DOHH2 (cell line): ENCODE results near the gene CEP131.

ENCODE experiments used
- H3F3A ChIP-seq: fragments of 200-600 bp; sonication (generic), shearing (Covaris generic); 2 replicates; pipeline ENCODE4 v1.6.0; 2016; ENCODE audit warnings: antibody characterized with exemption, mild to moderate bottlenecking; ENCODE audit not compliant: control insufficient read depth, insufficient read depth
- H3K27ac ChIP-seq: fragments of 200-600 bp; sonication (generic); 2 replicates; pipeline ENCODE4 v1.5.1; 2014; ENCODE audit warnings: low read depth, mild to moderate bottlenecking, low read length, moderate library complexity
- H3K27me3 ChIP-seq: fragments of 200-600 bp; sonication (generic); 2 replicates; pipeline ENCODE4 v1.6.1; 2014; ENCODE audit warnings: mild to moderate bottlenecking, low read length, mixed read lengths; ENCODE audit not compliant: control insufficient read depth
- H3K36me3 ChIP-seq: fragments of 200-600 bp; sonication (generic); 2 replicates; pipeline ENCODE4 v1.6.1; 2014; ENCODE audit warnings: mild to moderate bottlenecking, low read length, moderate library complexity, mixed read lengths; ENCODE audit not compliant: control insufficient read depth
- H3K4me1 ChIP-seq: fragments of 200-600 bp; sonication (generic); 2 replicates; pipeline ENCODE4 v1.6.1; 2014; ENCODE audit warnings: mild to moderate bottlenecking, low read length, mixed read lengths; ENCODE audit not compliant: control insufficient read depth
- H3K4me2 ChIP-seq: fragments of 200-600 bp; sonication (generic); 2 replicates; pipeline ENCODE4 v1.6.0; 2014; ENCODE audit warnings: mild to moderate bottlenecking, low read length, moderate library complexity
- H3K4me3 ChIP-seq: fragments of 200-600 bp; sonication (generic); 2 replicates; pipeline ENCODE4 v1.5.1; 2014; ENCODE audit warnings: mild to moderate bottlenecking, low read length, mixed read lengths
- H3K79me2 ChIP-seq: fragments of 200-600 bp; sonication (generic); 2 replicates; pipeline ENCODE4 v1.6.1; 2014; ENCODE audit warnings: mild to moderate bottlenecking, low read length, mixed read lengths; ENCODE audit not compliant: control insufficient read depth
- H3K9me2 ChIP-seq: fragments of 200-600 bp; sonication (generic); replicated peaks from 2 replicates; pipeline ENCODE4 v1.6.1; 2014; ENCODE audit warnings: mild to moderate bottlenecking, low read length, mixed read lengths; ENCODE audit not compliant: control insufficient read depth
- H3K9me3 ChIP-seq: fragments of 200-600 bp; sonication (generic); 2 replicates; pipeline ENCODE4 v1.6.1; 2014; ENCODE audit warnings: antibody characterized with exemption, low read length, mixed read lengths; ENCODE audit not compliant: control insufficient read depth, insufficient read depth
- H4K20me1 ChIP-seq: fragments of 200-600 bp; sonication (generic); 2 replicates; pipeline ENCODE4 v1.6.0; 2014; ENCODE audit warnings: low read depth, mild to moderate bottlenecking, antibody characterized with exemption, low read length, moderate library complexity; ENCODE audit not compliant: control insufficient read depth, insufficient read depth
- EZH2phosphoT487 ChIP-seq: fragments of 200-600 bp; sonication (generic); IDR thresholded peaks from 2 replicates; pipeline ENCODE4 v1.6.1; 2017; ENCODE audit warnings: borderline replicate concordance, mild to moderate bottlenecking, antibody characterized with exemption, low read length, moderate library complexity, mixed read lengths
- TF ChIP-seq, protein P1 (sequence below): fragments of 200-600 bp; sonication (generic); IDR thresholded peaks from one replicate; pipeline ENCODE4 v1.5.1; 2014; ENCODE audit warnings: antibody characterized with exemption, mild to moderate bottlenecking, low read depth, low read length; ENCODE audit not compliant: poor library complexity, severe bottlenecking

The CEP131 gene

GRCh38 chr17:81207610-81208581 is 14.9 kb downstream of the CEP131 start:
- no peak overlapping the region for H3K4me3 ChIP-seq
- H3K9me2 ChIP-seq, result no peaks in the 10 kb centered on the region
- H3K79me2 ChIP-seq, result no peaks in the 10 kb centered on the region
- no peak overlapping the region for H3K27ac ChIP-seq
- H3K27me3 ChIP-seq, result no peaks in the 10 kb centered on the region
- no peaks in the 10 kb centered on the region for H4K20me1 ChIP-seq
- no peak for TF ChIP-seq EZH2phosphoT487
- TF ChIP-seq, protein P1, sequence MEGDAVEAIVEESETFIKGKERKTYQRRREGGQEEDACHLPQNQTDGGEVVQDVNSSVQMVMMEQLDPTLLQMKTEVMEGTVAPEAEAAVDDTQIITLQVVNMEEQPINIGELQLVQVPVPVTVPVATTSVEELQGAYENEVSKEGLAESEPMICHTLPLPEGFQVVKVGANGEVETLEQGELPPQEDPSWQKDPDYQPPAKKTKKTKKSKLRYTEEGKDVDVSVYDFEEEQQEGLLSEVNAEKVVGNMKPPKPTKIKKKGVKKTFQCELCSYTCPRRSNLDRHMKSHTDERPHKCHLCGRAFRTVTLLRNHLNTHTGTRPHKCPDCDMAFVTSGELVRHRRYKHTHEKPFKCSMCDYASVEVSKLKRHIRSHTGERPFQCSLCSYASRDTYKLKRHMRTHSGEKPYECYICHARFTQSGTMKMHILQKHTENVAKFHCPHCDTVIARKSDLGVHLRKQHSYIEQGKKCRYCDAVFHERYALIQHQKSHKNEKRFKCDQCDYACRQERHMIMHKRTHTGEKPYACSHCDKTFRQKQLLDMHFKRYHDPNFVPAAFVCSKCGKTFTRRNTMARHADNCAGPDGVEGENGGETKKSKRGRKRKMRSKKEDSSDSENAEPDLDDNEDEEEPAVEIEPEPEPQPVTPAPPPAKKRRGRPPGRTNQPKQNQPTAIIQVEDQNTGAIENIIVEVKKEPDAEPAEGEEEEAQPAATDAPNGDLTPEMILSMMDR, result no peak
- no peaks in the 10 kb centered on the region for H3K9me3 ChIP-seq
- no peaks in the 10 kb centered on the region; the same call in 1 of the 2 replicates for H3K4me1 ChIP-seq
- no peaks in the 10 kb centered on the region for H3F3A ChIP-seq
- no peak overlapping the region for H3K4me2 ChIP-seq
- H3K36me3 ChIP-seq, result no peaks in the 10 kb centered on the region

GRCh38 chr17:81206657-81207056 is 16.1 kb downstream of the CEP131 start:
- no peaks in the 10 kb centered on the region for H3K27me3 ChIP-seq
- no peaks in the 10 kb centered on the region for H3K9me2 ChIP-seq
- H3K4me2 ChIP-seq, result no peak overlapping the region
- no peaks in the 10 kb centered on the region for H3K79me2 ChIP-seq
- no peak overlapping the region for H3K27ac ChIP-seq
- no peaks in the 10 kb centered on the region for H4K20me1 ChIP-seq
- TF ChIP-seq, protein P1, result no peak
- no peak for TF ChIP-seq EZH2phosphoT487
- no peaks in the 10 kb centered on the region for H3K9me3 ChIP-seq
- no peaks in the 10 kb centered on the region for H3F3A ChIP-seq
- no peaks in the 10 kb centered on the region; the same call in 1 of the 2 replicates for H3K4me1 ChIP-seq
- no peak overlapping the region for H3K4me3 ChIP-seq
- no peaks in the 10 kb centered on the region for H3K36me3 ChIP-seq

- no peaks in the 10 kb centered on the region for H3K9me2 ChIP-seq
- H4K20me1 ChIP-seq, result no peaks in the 10 kb centered on the region
- H3K4me1 ChIP-seq, result peaks cover 3% of the 10 kb centered on the region
- H3K4me2 ChIP-seq, result no peak overlapping the region
- H3F3A ChIP-seq, result no peaks in the 10 kb centered on the region
- TF ChIP-seq, protein P1, result no peak
- TF ChIP-seq EZH2phosphoT487, result no peak
- no peak overlapping the region for H3K27ac ChIP-seq
- H3K27me3 ChIP-seq, result no peaks in the 10 kb centered on the region
- no peaks in the 10 kb centered on the region for H3K79me2 ChIP-seq
- no peak overlapping the region for H3K4me3 ChIP-seq
- no peaks in the 10 kb centered on the region for H3K36me3 ChIP-seq
- H3K9me3 ChIP-seq, result no peaks in the 10 kb centered on the region
Observed at GRCh38 chr17:81206166-81206565, 16.6 kb downstream of the CEP131 start.
